Cardiac fibroblast (primary cell): ENCODE data around the gene MARK3.

Source experiments
- DNase-seq, 2 donors: peaks; one replicate each; pipeline versions ENCODE4 v3.0.0 to v3.0.0-alpha.2; 2010; ENCODE audit warnings: low read depth in 2 of 2
- H3K4me3 ChIP-seq, 2 donors: replicated peaks in 1 of 2; 1 replicate in 1 of 2; 2 replicates in 1 of 2; pipeline ENCODE4 v1.5.1; 2011; ENCODE audit warnings: low read depth in 2 of 2, low read length in 2 of 2, mild to moderate bottlenecking in 2 of 2, moderate library complexity in 1 of 2
- CTCF ChIP-seq: IDR thresholded peaks from one replicate; pipeline ENCODE4 v1.5.1; 2011; ENCODE audit warnings: low read depth, mild to moderate bottlenecking, low read length, inconsistent platforms

The MARK3 gene

GRCh38 chr14:103445806-103446205 lies 60.6 kb downstream of the MARK3 start:
- no peak overlapping the region for H3K4me3 ChIP-seq
- no peak for DNase-seq
- TF ChIP-seq CTCF: no peak

DNA sequence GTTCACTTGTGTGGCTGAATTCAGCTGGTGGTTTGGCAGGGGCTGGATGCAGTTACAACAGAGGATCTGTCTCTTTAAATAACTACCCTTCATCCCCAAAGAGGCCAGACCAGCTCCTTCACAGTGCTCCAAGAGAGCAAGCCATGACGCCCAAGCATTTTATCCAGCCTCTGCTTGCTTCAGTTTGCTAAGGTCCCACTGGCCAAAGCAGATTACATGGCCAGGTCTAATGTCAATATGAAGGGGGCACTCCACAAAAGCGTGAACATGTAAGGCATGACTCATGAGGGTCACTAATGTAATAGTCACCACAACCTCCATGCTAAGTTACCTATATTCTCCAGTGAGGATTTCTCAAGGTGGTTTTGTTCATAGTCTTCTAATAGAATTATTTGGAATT lies 62.9 kb downstream of the MARK3 start:
- DNase-seq: peak in 1 of 2 donors; percentile 18
- no peak overlapping the region for H3K4me3 ChIP-seq
- no peak for TF ChIP-seq CTCF

- H3K4me3 ChIP-seq: no peak overlapping the region
- no peak for TF ChIP-seq CTCF
- DNase-seq: no peak
Observed at GRCh38 chr14:103449634-103450161, 64.5 kb downstream of the MARK3 start.

- no peak for TF ChIP-seq CTCF
- no peak overlapping the region for H3K4me3 ChIP-seq
- no peak for DNase-seq
Observed at GRCh38 chr14:103450416-103450815, 65.2 kb downstream of the MARK3 start.

GRCh38 chr14:103451401-103451800 lies 66.2 kb downstream of the MARK3 start:
- DNase-seq: no peak

DNA sequence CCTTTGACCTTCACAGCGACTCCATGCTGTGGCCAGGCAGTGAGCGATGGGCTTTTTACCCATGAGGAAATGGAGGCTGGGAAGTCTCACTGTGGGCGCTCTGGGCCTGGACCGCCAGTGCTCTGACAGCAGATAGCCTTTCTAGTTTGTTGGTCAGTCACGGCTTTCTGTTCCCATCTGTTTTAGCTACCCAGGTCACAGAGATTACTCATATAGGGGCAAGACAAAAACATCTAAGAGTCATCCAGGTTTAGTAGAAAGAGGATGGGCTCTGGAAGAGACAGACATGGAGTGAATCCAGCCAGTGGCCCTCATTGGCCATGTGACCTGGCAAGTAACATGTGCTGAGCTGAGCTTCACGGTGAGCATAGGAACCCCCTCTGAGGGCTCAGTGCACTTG lies 68.6 kb downstream of the MARK3 start:
- no peak overlapping the region for H3K4me3 ChIP-seq
- no peak for TF ChIP-seq CTCF
- DNase-seq: no peak

More at GRCh38 chr14:103451401-103451800, 66.2 kb downstream of the MARK3 start:
- no peak overlapping the region for H3K4me3 ChIP-seq
- no peak for TF ChIP-seq CTCF
